Liver (tissue), 3 donors: ENCODE data around the gene PLCB1.

Source experiments
- CTCF ChIP-seq: fragments of 150-350 bp; IDR thresholded peaks from 2 replicates; pipeline ENCODE4 v1.5.1; 2017; ENCODE audit warnings: improper control_type of control experiment, low read depth, low read length; ENCODE audit not compliant: missing input control
- GABPA ChIP-seq, 2 donors: IDR thresholded peaks in 1 of 2; conservative IDR thresholded peaks in 1 of 2; 2 replicates each; pipeline ENCODE4 v1.6.1; 2016; ENCODE audit warnings: antibody characterized with exemption in 2 of 2, mild to moderate bottlenecking in 1 of 2, moderate library complexity in 1 of 2
- HNF4G ChIP-seq: IDR thresholded peaks from 2 replicates; pipeline ENCODE4 v1.6.1; 2016; ENCODE audit warnings: antibody characterized with exemption
- MAX ChIP-seq: IDR thresholded peaks from 2 replicates; pipeline ENCODE4 v1.6.1; 2016; ENCODE audit warnings: antibody characterized with exemption
- RAD21 ChIP-seq, 2 donors: IDR thresholded peaks; 2 replicates each; pipeline ENCODE4 v1.6.1; 2016; ENCODE audit warnings: antibody characterized with exemption in 2 of 2, mild to moderate bottlenecking in 2 of 2
- TAF1 ChIP-seq: conservative IDR thresholded peaks from 2 replicates; pipeline ENCODE4 v1.6.1; 2016; ENCODE audit warnings: antibody characterized with exemption, mild to moderate bottlenecking
- donor health status: healthy.
- donor health status: healthy.

- TF ChIP-seq CTCF: peak; percentile 88
- TF ChIP-seq TAF1: no peak
- TF ChIP-seq MAX: no peak
- no peak for TF ChIP-seq GABPA (IDR thresholded peaks at IDR 0.05 in 1 of 2, conservative IDR thresholded peaks at IDR 0.05 in 1 of 2)
- TF ChIP-seq HNF4G: no peak
- peak; percentile 89 to 91 for TF ChIP-seq RAD21 (IDR thresholded peaks at IDR 0.05)
Observed at GRCh38 chr20:8721098-8721497, 589.0 kb downstream of the PLCB1 start.
